Stimulated activated CD8-positive, alpha-beta memory T cell treated with anti-CD3 and anti-CD28 coated beads, Interleukin-7, amount 100 ng/mL, for 48 hours (primary cell): ENCODE measurements around the gene SRGAP3.
"Not testable (repeated sequence)": the region's sequence is repeated elsewhere in the genome, so short reads cannot be mapped to it uniquely, and the experiment has no call there.

Experiments
- DNase-seq, 2 donors: peaks; one replicate each; pipeline ENCODE4 v3.0.0-alpha.2; 2020; ENCODE audit warnings: low read depth in 1 of 2; ENCODE audit errors: extremely low read depth in 1 of 2

Gene SRGAP3

GRCh38 chr3:9098716-9099675 is 150.4 kb downstream of the SRGAP3 start:
- no peak for DNase-seq

- no peak for DNase-seq
These were observed 152.0 kb downstream of the SRGAP3 start for GRCh38 chr3:9097495-9097894.

GRCh38 chr3:9091486-9092235 is 157.8 kb downstream of the SRGAP3 start:
- DNase-seq = no peak

- no peak for DNase-seq
These were observed 160.7 kb downstream of the SRGAP3 start for GRCh38 chr3:9088441-9089353.

- DNase-seq = no peak
These were observed 161.5 kb downstream of the SRGAP3 start for GRCh38 chr3:9087831-9088413.

- not testable (repeated sequence) for DNase-seq
These were observed 164.0 kb downstream of the SRGAP3 start for GRCh38 chr3:9085428-9085827.

- no peak for DNase-seq
These were observed 168.1 kb downstream of the SRGAP3 start for GRCh38 chr3:9081184-9081818.

- DNase-seq = no peak
These were observed 169.3 kb downstream of the SRGAP3 start for GRCh38 chr3:9080163-9080562.

- no peak for DNase-seq
These were observed 169.8 kb downstream of the SRGAP3 start for GRCh38 chr3:9079676-9080075.

GRCh38 chr3:9078561-9079240 is 170.7 kb downstream of the SRGAP3 start:
- DNase-seq = no peak

GRCh38 chr3:9077029-9077428 is 172.4 kb downstream of the SRGAP3 start:
- no peak for DNase-seq

GRCh38 chr3:9075762-9076161 is 173.7 kb downstream of the SRGAP3 start:
- no peak for DNase-seq

GRCh38 chr3:9074079-9074478 is 175.4 kb downstream of the SRGAP3 start:
- no peak for DNase-seq

GRCh38 chr3:9072667-9073009 is 176.8 kb downstream of the SRGAP3 start:
- no peak for DNase-seq

- DNase-seq = no peak
These were observed 177.3 kb downstream of the SRGAP3 start for GRCh38 chr3:9071936-9072666.

GRCh38 chr3:9070961-9071360 is 178.5 kb downstream of the SRGAP3 start:
- DNase-seq = no peak

- DNase-seq = no peak
These were observed 179.5 kb downstream of the SRGAP3 start for GRCh38 chr3:9069971-9070370.

- DNase-seq = no peak
These were observed 181.4 kb downstream of the SRGAP3 start for GRCh38 chr3:9068051-9068450.
